Activated naive CD8-positive, alpha-beta T cell (primary cell): ENCODE measurements around the gene STIM2.
"Not testable (repeated sequence)": the region's sequence is repeated elsewhere in the genome, so short reads cannot be mapped to it uniquely, and the experiment has no call there.

Experiments used
- H3K27ac Mint-ChIP-seq: one replicate; pipeline ENCODE4 v1.8.0; 2021; ENCODE audit warnings: mixed read lengths
- H3K27me3 Mint-ChIP-seq: one replicate; pipeline ENCODE4 v1.8.0; 2021; ENCODE audit warnings: mixed read lengths
- H3K36me3 Mint-ChIP-seq: one replicate; pipeline ENCODE4 v1.8.0; 2021; ENCODE audit warnings: mixed read lengths
- H3K4me1 Mint-ChIP-seq: one replicate; pipeline ENCODE4 v1.8.0; 2021; ENCODE audit warnings: low read depth, mixed read lengths
- H3K4me3 Mint-ChIP-seq: one replicate; pipeline ENCODE4 v1.8.0; 2021; ENCODE audit warnings: mild to moderate bottlenecking, mixed read lengths
- H3K9me3 Mint-ChIP-seq: one replicate; pipeline ENCODE4 v1.8.0; 2021; ENCODE audit warnings: low read depth, mixed read lengths

The STIM2 gene

GRCh38 chr4:27016551-27016950, 155.9 kb downstream of the STIM2 start:
- H3K36me3 Mint-ChIP-seq: peaks cover 15% of the 10 kb centered on the region
- H3K4me1 Mint-ChIP-seq: peaks cover 15% of the 10 kb centered on the region
- no peak overlapping the region for H3K27ac Mint-ChIP-seq
- H3K9me3 Mint-ChIP-seq: no peaks in the 10 kb centered on the region
- H3K27me3 Mint-ChIP-seq: no peaks in the 10 kb centered on the region
- no peak overlapping the region for H3K4me3 Mint-ChIP-seq

GRCh38 chr4:27017623-27018022, 157.0 kb downstream of the STIM2 start:
- Mint-ChIP-seq H3K27ac (peak overlapping the region; percentile 31), H3K36me3 (peaks cover 15% of the 10 kb centered on the region), H3K4me1 (peaks cover 15% of the 10 kb centered on the region), H3K27me3 (no peaks in the 10 kb centered on the region), H3K4me3 (no peak overlapping the region), H3K9me3 (no peaks in the 10 kb centered on the region)

- H3K36me3 Mint-ChIP-seq: peaks cover 15% of the 10 kb centered on the region
- H3K27ac Mint-ChIP-seq: no peak overlapping the region
- no peaks in the 10 kb centered on the region for H3K27me3 Mint-ChIP-seq
- H3K4me3 Mint-ChIP-seq: no peak overlapping the region
- peaks cover 15% of the 10 kb centered on the region for H3K4me1 Mint-ChIP-seq
- no peaks in the 10 kb centered on the region for H3K9me3 Mint-ChIP-seq
These were observed 157.4 kb downstream of the STIM2 start for GRCh38 chr4:27018076-27018475.

- Mint-ChIP-seq H3K36me3 (peaks cover 15% of the 10 kb centered on the region), H3K4me1 (peaks cover 13% of the 10 kb centered on the region), H3K9me3 (no peaks in the 10 kb centered on the region), H3K4me3 (no peak overlapping the region), H3K27ac (no peak overlapping the region), H3K27me3 (no peaks in the 10 kb centered on the region)
These were observed 158.3 kb downstream of the STIM2 start for GRCh38 chr4:27018910-27019309.

GRCh38 chr4:27019766-27020165, 159.1 kb downstream of the STIM2 start:
- H3K4me3 Mint-ChIP-seq: no peak overlapping the region
- peaks cover 12% of the 10 kb centered on the region for H3K4me1 Mint-ChIP-seq
- no peaks in the 10 kb centered on the region for H3K9me3 Mint-ChIP-seq
- H3K36me3 Mint-ChIP-seq: peaks cover 15% of the 10 kb centered on the region
- no peak overlapping the region for H3K27ac Mint-ChIP-seq
- no peaks in the 10 kb centered on the region for H3K27me3 Mint-ChIP-seq

- Mint-ChIP-seq H3K27ac (peak overlapping the region; percentile 46), H3K27me3 (no peaks in the 10 kb centered on the region), H3K36me3 (peaks cover 13% of the 10 kb centered on the region), H3K4me1 (peaks cover 12% of the 10 kb centered on the region), H3K4me3 (no peak overlapping the region), H3K9me3 (no peaks in the 10 kb centered on the region)
These were observed 159.6 kb downstream of the STIM2 start for GRCh38 chr4:27020203-27020602.

GRCh38 chr4:27020603-27021002, 160.0 kb downstream of the STIM2 start:
- H3K27me3 Mint-ChIP-seq: no peaks in the 10 kb centered on the region
- peaks cover 13% of the 10 kb centered on the region for H3K36me3 Mint-ChIP-seq
- no peaks in the 10 kb centered on the region for H3K9me3 Mint-ChIP-seq
- H3K4me3 Mint-ChIP-seq: no peak overlapping the region
- peaks cover 12% of the 10 kb centered on the region for H3K4me1 Mint-ChIP-seq
- peak overlapping the region; percentile 46 for H3K27ac Mint-ChIP-seq

GRCh38 chr4:27022963-27023362, 162.3 kb downstream of the STIM2 start:
- H3K27ac Mint-ChIP-seq: no peak overlapping the region
- no peaks in the 10 kb centered on the region for H3K4me1 Mint-ChIP-seq
- H3K27me3 Mint-ChIP-seq: no peaks in the 10 kb centered on the region
- H3K4me3 Mint-ChIP-seq: no peak overlapping the region
- no peaks in the 10 kb centered on the region for H3K9me3 Mint-ChIP-seq
- H3K36me3 Mint-ChIP-seq: peaks cover 7% of the 10 kb centered on the region

GRCh38 chr4:27023366-27023765, 162.7 kb downstream of the STIM2 start:
- no peaks in the 10 kb centered on the region for H3K27me3 Mint-ChIP-seq
- H3K36me3 Mint-ChIP-seq: peaks cover 6% of the 10 kb centered on the region
- no peak overlapping the region for H3K27ac Mint-ChIP-seq
- H3K9me3 Mint-ChIP-seq: no peaks in the 10 kb centered on the region
- no peak overlapping the region for H3K4me3 Mint-ChIP-seq
- H3K4me1 Mint-ChIP-seq: no peaks in the 10 kb centered on the region

GRCh38 chr4:27024805-27025204, 164.2 kb downstream of the STIM2 start:
- Mint-ChIP-seq H3K27ac (no peak overlapping the region), H3K9me3 (no peaks in the 10 kb centered on the region), H3K36me3 (peaks cover 3% of the 10 kb centered on the region), H3K27me3 (no peaks in the 10 kb centered on the region), H3K4me3 (no peak overlapping the region), H3K4me1 (no peaks in the 10 kb centered on the region)

GRCh38 chr4:27027428-27027827, 166.8 kb downstream of the STIM2 start:
- no peaks in the 10 kb centered on the region for H3K9me3 Mint-ChIP-seq
- H3K27me3 Mint-ChIP-seq: no peaks in the 10 kb centered on the region
- no peak overlapping the region for H3K4me3 Mint-ChIP-seq
- no peaks in the 10 kb centered on the region for H3K4me1 Mint-ChIP-seq
- H3K27ac Mint-ChIP-seq: peak overlapping the region; percentile 24
- no peaks in the 10 kb centered on the region for H3K36me3 Mint-ChIP-seq

GRCh38 chr4:27035127-27035526, 174.5 kb downstream of the STIM2 start:
- not testable (repeated sequence) for H3K9me3 Mint-ChIP-seq, H3K27me3 Mint-ChIP-seq, H3K4me1 Mint-ChIP-seq, H3K4me3 Mint-ChIP-seq, H3K27ac Mint-ChIP-seq, H3K36me3 Mint-ChIP-seq

- peaks cover 5% of the 10 kb centered on the region for H3K9me3 Mint-ChIP-seq
- peaks cover 6% of the 10 kb centered on the region for H3K36me3 Mint-ChIP-seq
- peaks cover 6% of the 10 kb centered on the region for H3K4me1 Mint-ChIP-seq
- H3K27ac Mint-ChIP-seq: no peak overlapping the region
- no peak overlapping the region for H3K4me3 Mint-ChIP-seq
- H3K27me3 Mint-ChIP-seq: peaks cover 11% of the 10 kb centered on the region
These were observed 179.7 kb downstream of the STIM2 start for GRCh38 chr4:27040356-27040755.

GRCh38 chr4:27042411-27042810, 181.8 kb downstream of the STIM2 start:
- H3K9me3 Mint-ChIP-seq: peaks cover 5% of the 10 kb centered on the region
- H3K36me3 Mint-ChIP-seq: peaks cover 6% of the 10 kb centered on the region
- H3K27me3 Mint-ChIP-seq: peaks cover 15% of the 10 kb centered on the region
- no peak overlapping the region for H3K4me3 Mint-ChIP-seq
- no peak overlapping the region for H3K27ac Mint-ChIP-seq
- peaks cover 6% of the 10 kb centered on the region for H3K4me1 Mint-ChIP-seq

- no peak overlapping the region for H3K27ac Mint-ChIP-seq
- H3K36me3 Mint-ChIP-seq: peaks cover 6% of the 10 kb centered on the region
These were observed 182.6 kb downstream of the STIM2 start for GRCh38 chr4:27043200-27043599.

GRCh38 chr4:27046851-27047250, 186.2 kb downstream of the STIM2 start:
- Mint-ChIP-seq H3K4me3 (no peak overlapping the region), H3K27ac (no peak overlapping the region), H3K27me3 (peaks cover 33% of the 10 kb centered on the region), H3K9me3 (peaks cover 5% of the 10 kb centered on the region), H3K36me3 (peaks cover 6% of the 10 kb centered on the region), H3K4me1 (peaks cover 4% of the 10 kb centered on the region)

More at GRCh38 chr4:27043200-27043599, 182.6 kb downstream of the STIM2 start:
- H3K4me1 Mint-ChIP-seq: peaks cover 6% of the 10 kb centered on the region
- no peak overlapping the region for H3K4me3 Mint-ChIP-seq
- H3K9me3 Mint-ChIP-seq: peaks cover 5% of the 10 kb centered on the region
- peaks cover 16% of the 10 kb centered on the region for H3K27me3 Mint-ChIP-seq
